Mucosa of gallbladder (tissue), 1 donor: ENCODE measurements around the gene MX2. TPM values are rescaled to one million over a fixed set of nuclear protein-coding genes. Genes with fewer than 3 reads are reported as not detected.

Source experiments
- DNase-seq: peaks from one replicate; pipeline ENCODE4 v3.0.0-alpha.2; 2020; ENCODE audit warnings: low spot score
- total RNA-seq: library from RNA; stranded (reverse); gene quantifications from one replicate; pipeline ENCODE4 v1.2.1, GENCODE V29; 2021
- donor health status: DM: no; HTN: no; CAD: no.

MX2 gene
- total RNA-seq, 1 donor from 2014 or later = 18.1 TPM

DNA sequence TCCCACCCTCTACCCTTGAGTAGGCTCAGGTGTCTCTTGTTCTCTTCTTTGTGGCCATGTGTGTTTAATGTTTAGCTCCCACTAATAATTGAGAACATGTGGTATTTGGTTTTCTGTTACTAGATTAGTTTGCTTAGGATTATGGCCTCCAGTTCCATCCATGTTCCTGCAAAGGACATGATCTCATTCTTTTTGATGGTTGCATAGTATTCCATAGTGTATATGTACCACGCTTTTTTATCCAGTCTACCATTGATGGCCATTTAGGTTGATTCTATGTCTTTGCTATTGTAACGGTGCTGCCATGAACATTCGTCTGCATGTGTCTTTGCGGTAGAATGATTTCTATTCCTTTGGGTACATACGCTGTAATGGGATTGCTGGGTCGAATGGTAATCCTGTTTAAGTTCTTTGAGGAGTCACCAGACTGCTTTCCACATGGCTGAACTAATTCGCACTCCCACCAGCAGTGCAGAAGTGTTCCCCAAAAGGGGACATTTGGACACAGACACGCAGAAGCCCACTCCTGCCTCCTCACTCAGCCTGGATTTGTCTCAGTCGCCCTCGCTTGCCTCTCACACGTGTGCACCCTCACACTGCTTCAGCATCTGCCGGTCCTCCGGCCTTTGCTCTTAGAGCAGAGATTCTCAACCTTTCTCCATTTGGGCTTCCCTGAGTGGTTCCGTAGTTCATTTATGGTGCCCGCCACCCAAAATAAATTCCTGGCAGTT is 3.7 kb downstream of the MX2 start:
- DNase-seq = no peak

DNA sequence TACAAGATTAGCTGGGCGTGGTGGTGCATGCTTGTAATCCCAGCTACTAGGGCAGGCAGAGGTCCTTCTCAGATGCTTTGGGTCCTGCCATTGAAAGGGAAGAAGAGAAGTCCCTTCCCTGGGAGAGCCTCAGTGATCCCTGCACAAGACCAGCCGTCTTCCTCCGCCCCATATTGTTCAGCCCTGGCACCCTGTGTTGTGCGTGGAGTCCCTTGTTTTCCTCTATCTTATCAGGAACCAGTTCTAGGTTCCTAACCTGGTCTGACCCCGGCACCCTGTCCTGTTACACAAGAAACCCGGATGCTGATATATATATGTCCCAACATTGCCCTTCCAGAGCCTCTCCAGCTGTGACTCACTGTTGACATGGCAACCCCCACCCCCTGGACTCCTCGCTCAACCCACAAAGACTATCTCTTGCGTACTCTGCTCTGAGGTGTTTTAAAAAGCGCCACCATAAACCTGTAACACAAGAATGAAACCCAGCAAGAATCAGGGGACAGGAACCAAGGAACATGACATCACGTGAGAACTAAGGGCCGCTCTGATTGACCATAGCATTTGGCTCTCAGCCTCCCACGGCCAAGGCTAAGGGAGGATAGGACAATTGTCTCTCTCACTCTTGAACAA is 4.8 kb downstream of the MX2 start:
- DNase-seq = peak; percentile 85

DNA sequence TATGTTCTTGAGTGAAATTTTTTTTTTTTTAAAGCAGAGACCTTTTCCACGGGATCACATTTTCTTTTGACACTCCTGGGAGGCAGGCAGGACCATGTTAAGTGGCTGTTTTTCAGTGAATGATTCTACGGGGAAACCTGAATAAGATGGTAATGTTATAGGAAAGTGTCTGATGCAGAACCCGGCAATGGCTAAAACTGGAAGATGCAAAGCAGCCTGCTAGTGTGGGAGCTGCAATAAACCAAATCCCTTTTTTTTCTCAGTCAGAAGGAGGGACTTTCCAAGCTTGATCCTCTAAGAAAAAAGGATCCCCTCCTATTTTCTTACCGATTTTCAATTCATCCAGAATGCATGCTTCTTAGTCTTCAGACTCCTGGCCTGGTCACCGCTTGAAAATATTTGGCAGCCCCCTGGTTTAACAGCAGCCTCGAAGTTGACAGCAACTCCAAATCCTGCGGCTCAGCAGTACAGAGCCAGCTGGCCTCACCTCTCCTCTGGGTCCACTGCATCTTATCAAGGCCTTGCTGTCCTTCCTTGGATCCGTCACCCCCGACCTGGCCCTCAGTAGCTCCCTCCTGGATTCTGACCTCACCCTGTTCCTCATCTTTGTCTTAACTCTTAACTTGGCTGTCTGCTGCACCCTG is 5.6 kb downstream of the MX2 start:
- DNase-seq = no peak

DNA sequence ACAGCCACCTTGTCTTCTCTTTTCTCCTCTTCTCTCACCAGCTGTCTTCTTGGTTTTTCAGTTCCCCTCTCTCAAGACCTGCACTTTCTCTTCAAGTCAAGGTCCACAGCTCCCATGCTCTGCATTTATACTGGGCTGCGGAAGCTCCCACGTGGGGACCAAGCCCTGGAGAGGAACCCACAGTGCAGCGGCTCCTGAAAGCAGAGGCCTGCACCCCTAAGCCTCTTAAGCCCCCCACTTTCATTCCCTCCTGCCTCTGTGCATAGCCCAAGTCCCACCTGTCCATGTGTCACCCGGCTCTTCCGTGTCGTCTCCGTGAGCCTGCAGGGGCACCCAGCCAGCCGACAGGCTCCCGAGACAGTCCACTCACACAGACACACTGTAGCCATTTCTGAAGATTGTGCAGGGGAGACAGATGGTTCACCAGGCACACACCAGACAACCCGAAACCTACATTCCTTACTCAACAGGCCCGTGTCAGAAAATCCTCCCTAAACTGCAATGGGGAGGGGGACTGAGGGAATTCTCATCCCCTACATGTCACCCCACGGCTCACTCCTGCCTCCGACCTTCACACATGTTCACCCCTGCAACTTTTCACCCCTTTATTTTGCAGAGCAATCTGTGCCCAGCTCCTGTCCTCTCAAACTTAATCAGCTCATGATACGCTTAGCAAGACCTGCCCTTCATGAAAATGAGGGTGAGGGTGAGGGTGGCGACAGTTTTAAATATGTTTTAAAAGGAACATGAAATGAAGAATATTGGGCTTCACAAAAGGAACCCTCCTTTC is 6.3 kb downstream of the MX2 start:
- no peak for DNase-seq

DNA sequence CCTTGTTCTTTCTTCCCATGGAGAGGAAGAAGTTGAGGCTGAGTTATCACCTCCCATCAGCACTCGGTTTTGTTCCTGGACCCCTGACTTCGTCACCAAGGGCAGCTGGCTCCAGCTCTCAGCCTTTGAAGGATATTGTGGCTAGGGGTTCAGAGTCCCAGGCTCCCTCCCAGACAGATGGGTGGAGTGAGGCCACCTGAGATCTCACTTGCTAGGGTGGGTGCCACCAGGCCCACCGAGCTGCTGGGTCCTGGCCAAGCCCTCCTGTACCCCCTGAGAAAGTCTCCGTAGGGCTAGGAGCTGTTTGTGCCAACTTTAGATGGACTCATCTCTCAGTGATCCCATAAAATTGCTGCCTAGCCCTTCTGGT is 6.9 kb downstream of the MX2 start:
- DNase-seq = no peak

DNA sequence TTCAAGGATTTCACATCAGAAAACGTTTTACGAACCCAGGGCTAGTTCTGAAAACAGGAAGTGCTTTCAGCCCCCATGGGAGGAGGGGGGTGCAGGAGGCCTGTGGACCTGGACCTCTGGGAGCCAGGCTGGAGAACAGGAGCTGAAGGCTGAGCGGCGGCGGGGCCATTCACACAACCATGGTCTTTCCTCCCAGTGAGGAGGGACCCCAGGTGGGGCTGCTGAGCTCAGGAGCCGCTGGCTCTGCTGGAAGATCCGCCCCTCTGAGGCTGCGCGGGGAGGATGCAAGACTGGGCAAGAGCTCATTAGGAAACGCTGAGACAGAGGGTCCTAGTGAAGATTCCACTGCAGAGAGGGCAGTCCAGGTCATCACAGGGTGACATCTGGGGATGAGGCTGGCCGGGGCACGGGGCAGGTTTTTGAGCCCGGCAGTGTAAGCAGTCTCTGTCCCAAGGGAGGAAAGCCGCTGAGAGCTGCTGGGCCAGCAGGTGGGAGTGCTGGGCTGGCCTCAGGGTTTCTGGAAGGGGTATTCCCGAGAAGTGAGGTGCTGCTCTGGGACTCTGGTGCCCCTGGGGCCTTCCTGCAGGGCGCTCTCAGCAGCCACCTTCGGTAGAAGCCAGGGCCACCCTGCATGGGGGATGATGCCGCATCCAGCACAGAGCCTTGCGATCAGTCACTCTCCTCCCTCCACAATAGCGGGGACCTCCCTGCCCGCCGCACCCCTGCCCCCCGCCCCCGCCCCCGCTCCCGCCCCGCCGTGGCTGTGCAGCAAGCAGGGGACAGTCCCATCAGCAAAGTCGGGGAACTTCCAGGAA is 7.5 kb downstream of the MX2 start:
- no peak for DNase-seq

DNA sequence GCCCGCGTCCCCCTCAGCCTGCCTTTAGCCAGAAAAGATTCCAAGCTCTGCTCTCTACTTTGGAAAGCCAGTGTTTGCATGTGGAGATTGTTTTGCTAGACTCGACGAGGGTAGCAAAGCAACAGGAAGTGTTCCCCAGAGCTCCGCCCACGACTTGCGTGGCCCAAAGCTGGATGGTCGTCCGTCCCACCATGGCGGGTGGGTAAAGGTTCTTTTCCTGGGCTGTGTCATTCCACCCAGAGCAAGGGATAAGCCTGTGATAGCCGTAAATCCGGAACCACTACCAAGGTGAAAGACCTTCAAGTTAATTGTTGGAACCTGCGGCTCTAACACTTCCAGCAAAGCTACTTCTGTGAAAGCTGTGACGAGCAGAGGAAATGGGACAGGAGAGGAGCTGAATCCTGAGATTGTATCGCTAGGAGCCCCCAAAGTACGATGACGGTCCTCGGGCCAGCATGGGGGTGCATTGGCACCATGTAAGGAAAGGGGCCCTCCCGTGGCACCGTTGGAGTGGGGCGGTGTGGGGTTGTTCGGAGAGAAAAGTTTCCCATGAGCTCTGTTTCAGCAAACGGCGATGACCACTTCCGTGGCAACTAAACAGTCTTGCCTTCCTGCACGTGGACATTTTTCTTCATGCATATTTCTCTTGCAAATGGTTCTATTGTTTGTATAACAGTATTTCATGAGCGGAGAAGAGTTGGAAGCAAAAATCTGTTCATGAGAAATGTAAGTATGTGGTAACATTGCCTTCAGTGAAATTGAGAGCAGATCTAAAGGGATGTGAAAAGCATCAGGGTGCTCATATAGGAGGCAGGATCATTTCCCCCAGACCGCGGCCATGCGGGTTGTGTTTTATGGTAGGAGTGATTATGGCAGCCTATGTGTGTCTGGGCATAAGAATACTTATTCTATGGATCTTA is 8.4 kb downstream of the MX2 start:
- no peak for DNase-seq

DNA sequence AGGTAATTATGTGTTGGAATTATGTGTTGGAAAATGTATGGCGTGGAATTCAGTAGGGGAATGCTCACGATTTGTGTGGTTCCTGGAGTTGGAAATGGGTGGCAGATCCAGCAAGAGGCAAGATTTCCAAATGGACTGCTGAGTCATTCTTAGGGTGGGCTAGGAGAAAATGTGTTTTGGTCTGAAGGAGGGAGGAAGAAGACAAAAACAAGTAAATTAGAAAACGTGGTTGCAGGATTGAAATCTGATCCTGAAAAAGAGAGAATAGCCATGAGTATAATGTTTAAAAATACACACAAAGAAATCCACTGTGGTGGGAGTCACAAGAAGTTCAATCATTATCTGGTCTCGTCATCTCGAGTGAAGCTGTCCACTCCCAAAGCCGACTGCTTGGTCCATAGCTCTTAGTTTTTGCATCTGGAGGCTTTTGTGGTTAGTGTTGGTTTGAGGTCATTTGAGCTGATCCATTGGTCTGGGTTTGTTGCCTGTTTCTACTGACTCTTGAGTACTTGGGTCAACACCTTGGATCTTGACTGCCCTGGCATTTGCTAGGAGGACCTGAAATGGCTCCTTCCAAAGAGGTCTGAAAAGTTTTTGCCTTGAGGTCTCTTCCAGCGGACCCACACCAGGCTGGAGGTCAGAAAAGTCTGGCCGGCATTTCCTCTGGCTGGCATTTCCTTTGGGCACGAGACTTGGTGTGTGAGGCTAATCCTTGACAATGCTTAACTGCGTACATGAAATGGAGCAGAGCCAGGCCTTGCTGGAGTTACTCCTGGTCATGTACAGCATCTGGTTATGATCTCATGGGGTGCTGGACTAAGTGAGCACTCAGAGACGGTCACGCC is 9.2 kb downstream of the MX2 start:
- DNase-seq = no peak

DNA sequence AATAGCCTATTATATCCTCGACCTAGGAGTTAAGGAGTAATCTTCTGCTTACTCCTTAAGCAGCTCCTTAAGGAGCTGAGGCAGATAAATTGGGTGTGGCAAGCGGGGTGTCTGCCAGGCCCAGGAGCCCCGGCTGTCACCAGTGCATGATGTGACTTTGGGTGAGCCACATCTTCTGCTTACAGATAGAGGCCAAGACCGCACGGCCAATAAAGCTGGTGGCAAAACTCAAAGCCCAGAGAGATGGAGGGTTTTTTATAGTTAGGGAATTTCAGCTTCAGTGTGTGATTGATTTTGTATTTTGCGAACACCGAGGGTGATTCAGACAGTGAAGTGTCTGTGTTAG is 9.8 kb downstream of the MX2 start:
- no peak for DNase-seq

DNA sequence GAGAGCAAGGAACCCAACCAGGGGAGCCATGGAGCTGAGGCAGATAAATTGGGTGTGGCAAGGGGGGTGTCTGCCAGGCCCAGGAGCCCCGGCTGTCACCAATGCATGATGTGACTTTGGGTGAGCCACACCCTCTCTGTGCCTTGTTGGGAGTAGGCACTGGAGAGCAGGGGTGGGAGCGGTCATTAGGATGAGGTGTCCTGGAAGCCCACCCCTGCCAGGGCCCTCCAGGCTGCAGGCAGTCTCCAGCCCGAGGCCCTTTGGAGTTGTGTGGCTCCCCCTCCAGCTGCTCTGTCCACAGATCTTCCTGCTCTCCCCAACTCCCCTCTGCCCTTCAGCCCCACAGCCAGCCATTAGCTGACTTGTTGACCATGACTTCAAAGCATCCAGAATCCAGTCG is 11.4 kb downstream of the MX2 start:
- DNase-seq = no peak

DNA sequence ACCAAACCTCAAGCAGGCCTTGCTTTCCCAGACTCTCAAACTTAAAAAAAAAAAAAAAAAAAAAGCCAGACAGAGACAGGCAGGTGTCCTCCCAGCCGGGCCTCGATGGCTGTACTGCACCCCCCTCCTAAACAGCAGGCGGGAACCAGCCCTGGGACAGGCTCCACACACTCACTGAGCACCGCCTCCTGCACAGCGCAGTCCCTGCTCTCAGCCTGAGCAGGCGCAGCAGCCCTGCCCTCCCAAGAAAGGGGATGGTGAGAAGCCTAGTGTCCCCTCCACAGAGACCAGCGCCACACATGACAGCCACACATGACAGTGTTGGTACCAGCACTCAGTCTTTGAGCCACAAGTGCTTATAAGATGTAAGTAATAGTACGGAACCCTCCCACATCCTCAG is 11.9 kb downstream of the MX2 start:
- no peak for DNase-seq

DNA sequence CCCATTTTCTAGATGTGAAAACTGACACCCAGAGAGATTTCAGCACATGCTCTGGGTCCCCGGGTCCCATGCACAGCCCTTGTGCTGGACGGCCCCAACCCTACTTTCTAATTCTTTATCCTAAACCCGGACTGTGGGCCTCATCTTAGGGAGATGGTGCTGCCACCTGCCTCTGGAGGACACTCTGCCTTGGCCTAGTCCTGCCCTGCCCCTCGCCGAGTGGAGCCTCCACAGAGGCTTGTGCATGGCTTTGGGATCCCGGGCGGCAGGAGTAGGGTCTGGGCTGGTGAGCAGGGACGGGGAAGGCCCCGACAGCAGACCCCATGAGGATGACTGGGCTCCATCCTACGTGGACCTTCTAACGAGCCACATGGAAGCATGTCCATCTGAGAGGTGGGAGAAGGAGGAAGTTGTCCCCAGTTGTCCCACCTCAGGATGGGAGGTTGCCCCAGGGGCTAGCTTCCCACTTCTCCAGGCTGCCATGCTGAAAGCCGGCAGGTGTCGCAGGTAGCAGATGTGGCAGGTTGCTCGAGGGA is 12.4 kb downstream of the MX2 start:
- DNase-seq = no peak

DNA sequence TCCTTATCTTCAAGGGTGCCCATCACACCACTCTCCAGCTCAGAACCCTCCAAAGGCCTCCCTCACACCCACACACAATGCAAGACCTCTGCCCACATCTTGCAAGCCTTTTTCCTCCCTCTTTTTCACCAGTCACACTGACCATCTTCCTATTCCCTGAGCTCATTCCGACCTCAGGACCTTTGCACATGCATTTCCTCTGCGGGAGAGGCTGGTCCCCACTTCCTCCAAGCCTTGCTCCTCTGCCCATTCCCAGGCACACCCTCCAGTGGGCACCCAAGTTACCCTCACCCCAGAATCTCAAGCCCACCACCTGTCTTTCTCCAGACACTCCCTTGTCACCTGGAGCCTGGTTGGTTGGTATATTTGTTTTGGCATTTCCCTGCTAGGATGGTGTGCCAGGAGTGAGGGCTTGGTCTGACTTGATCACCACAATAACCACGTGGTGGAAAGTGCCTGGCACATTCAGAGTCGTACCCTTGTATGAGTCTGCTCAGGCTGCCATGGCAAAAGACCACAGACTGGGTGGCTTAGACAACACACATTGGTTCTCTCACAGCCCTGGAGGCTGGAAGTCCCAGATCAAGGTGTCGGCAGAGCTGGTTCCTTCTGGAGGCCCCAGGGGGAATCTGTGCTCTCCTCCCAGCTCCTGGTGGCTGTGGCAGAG is 13.2 kb downstream of the MX2 start:
- no peak for DNase-seq

DNA sequence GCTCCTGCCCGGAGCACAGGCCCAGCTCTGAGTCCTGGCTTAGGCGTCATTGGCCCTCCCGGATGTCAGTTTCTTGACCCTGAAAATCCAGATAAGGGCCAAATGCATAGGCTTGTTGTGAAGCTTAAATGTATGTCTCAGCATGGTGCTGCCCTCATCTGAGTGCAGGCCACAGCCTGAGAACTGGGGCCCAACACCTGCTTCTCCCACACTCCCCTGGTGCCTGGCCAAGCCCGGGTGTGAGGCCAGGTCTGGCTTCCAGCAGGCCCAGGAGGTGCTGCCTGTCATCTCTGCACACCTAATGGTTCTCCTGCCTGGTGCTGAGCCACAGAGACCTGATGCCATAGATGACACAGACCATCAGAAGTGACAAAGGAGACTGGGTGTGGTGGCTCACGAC is 14.0 kb downstream of the MX2 start:
- DNase-seq = no peak

DNA sequence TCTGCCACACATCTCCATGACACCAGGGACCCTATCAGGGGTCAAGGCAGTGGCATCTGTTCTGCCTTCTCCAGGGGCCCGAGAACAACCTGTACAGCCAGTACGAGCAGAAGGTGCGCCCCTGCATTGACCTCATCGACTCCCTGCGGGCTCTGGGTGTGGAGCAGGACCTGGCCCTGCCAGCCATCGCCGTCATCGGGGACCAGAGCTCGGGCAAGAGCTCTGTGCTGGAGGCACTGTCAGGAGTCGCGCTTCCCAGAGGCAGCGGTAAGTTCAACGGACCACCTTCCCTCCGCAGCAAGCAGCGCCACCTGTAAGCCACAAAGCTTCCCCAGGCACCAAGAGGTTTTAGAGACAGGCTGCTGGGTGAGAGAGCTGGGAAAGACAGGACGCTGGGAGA is 15.9 kb downstream of the MX2 start:
- no peak for DNase-seq

DNA sequence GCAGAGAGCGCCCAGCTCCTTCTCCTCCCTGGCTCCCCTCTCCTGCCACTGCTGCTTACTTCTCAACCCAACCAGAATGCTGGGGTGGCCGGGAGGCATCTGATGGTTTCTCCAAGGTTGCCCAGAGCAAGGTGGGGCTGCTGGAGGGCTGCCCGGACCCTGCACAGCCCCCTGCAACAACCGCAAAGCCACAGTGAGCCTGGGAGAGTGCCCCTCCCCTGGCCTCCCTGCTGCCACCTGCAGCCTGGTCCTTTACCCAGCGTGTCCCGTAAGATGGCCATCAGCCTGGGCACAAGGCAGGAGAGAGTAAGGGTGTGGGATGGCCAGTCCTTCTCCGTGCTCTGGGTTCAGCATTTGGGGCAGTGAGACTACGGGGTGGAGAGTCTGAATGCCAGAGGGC is 17.0 kb downstream of the MX2 start:
- DNase-seq = no peak

DNA sequence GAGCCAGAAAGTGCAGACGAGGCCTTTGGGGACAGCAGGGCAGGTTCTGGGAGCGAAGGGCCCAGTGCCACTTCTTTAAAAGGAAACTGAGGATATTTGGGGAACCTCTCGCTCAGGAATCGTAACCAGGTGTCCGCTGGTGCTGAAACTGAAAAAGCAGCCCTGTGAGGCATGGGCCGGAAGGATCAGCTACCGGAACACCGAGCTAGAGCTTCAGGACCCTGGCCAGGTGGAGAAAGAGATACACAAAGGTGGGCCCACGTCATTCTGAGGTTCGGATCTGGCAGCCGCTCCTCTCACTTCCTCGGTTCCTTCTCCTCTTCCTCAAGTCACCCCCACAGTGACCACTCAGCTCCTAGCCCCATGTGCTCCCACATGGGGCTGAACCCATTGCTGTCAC is 18.1 kb downstream of the MX2 start:
- no peak for DNase-seq

DNA sequence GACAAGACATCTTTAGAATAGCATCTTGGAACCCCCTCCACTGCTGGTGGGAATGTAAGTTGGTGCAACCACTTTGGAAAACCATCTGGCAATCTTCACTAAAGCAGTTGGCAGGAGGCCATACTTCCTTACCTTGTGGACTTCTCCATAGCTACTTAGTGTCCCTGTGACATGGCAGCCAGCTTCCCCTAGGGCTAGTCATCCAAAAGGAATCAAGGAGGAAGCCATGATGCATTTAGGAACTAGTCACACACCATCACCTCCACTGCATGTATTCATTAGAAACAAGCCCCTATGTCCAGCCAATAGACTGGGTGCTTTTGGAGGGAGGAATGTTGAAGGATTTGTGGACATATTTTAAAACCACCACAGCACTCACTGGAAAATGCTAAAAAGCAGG is 19.9 kb downstream of the MX2 start:
- no peak for DNase-seq
